Measurements from ENCODE around the gene TRAF3.

Gene TRAF3

DNA sequence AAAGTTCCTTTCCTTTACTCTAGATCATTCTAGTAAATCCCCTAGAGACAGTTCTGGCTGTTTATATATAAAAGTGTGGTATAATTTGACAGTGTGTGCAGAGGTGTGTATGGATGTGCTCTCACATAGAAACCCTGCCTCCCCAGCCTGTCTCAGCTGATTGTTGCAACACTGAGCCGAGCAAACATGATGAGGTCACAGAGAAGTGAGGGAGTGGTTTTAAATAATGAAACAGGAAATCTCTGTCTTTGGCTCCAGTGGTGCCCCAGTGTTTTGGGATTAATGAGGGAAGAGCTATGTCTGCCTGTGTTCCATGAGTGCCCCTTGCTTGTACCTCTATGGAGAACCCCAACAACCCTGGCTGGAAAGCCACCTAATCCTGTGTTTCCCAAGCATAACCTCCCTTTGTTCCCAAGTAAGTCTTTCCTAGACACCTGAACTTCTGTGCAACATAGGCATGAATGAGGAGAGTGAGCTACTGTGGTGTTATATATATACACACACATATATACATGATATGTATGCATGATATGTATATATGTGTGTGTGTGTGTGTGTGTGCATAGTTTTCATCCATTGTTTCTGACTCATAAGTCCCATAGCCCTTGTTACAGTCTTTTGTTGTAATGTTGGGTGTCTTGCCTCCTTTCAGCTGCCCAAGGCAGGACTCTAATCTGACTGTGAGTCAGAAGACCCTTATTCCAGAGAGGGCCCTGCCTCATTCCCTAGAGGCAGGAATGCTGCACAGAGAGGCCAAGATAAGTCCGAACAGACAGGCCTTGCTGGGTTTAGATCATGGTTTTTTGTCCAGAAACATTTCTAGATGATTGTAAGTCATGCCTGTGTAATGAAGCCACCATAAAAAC lies 18.0 kb downstream of the TRAF3 start:
- TF ChIP-seq, protein P1, sequence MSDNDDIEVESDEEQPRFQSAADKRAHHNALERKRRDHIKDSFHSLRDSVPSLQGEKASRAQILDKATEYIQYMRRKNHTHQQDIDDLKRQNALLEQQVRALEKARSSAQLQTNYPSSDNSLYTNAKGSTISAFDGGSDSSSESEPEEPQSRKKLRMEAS (IDR thresholded peaks at IDR 0.05) = no peak
- TF ChIP-seq CEBPB (IDR thresholded peaks at IDR 0.05) = peak; percentile 94
- TF ChIP-seq RAD21 (IDR thresholded peaks at IDR 0.05; ENCODE audit: low read depth) = no peak
- no peak for TF ChIP-seq TCF12 (IDR thresholded peaks at IDR 0.05; ENCODE audit: low read depth)
- TF ChIP-seq CREB1 (IDR thresholded peaks at IDR 0.05; ENCODE audit: low read depth) = no peak

DNA sequence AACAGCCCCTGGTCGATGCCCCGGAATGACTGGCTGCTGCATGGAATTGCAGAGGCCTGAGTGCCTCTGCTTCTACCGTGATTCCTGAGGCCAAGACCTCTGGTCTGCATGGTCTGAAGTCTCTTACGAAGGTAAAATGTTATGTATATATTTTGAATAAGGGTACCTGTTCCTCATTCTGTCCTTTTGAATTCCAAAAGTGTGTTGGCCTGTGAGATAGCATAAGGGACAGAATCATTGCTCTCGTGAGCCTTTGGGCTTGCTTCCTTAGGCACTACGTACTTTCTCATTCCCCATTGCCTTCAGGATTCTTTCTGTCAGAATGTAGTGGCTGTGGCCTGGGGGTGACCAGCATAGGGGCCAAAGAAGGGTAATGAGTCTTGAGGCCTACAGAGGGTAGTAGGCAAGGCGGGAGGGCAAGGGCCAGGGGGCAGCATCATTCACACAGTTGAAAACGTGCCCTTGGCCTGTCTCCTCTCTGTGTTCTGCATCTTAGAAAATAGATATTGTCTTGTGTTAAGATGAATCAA lies 19.5 kb downstream of the TRAF3 start:
- no peak for TF ChIP-seq RAD21 (IDR thresholded peaks at IDR 0.05; ENCODE audit: low read depth)
- TF ChIP-seq CEBPB (IDR thresholded peaks at IDR 0.05) = no peak
- TF ChIP-seq, protein P2, sequence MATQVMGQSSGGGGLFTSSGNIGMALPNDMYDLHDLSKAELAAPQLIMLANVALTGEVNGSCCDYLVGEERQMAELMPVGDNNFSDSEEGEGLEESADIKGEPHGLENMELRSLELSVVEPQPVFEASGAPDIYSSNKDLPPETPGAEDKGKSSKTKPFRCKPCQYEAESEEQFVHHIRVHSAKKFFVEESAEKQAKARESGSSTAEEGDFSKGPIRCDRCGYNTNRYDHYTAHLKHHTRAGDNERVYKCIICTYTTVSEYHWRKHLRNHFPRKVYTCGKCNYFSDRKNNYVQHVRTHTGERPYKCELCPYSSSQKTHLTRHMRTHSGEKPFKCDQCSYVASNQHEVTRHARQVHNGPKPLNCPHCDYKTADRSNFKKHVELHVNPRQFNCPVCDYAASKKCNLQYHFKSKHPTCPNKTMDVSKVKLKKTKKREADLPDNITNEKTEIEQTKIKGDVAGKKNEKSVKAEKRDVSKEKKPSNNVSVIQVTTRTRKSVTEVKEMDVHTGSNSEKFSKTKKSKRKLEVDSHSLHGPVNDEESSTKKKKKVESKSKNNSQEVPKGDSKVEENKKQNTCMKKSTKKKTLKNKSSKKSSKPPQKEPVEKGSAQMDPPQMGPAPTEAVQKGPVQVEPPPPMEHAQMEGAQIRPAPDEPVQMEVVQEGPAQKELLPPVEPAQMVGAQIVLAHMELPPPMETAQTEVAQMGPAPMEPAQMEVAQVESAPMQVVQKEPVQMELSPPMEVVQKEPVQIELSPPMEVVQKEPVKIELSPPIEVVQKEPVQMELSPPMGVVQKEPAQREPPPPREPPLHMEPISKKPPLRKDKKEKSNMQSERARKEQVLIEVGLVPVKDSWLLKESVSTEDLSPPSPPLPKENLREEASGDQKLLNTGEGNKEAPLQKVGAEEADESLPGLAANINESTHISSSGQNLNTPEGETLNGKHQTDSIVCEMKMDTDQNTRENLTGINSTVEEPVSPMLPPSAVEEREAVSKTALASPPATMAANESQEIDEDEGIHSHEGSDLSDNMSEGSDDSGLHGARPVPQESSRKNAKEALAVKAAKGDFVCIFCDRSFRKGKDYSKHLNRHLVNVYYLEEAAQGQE (IDR thresholded peaks at IDR 0.05; ENCODE audit: low read depth) = no peak

DNA sequence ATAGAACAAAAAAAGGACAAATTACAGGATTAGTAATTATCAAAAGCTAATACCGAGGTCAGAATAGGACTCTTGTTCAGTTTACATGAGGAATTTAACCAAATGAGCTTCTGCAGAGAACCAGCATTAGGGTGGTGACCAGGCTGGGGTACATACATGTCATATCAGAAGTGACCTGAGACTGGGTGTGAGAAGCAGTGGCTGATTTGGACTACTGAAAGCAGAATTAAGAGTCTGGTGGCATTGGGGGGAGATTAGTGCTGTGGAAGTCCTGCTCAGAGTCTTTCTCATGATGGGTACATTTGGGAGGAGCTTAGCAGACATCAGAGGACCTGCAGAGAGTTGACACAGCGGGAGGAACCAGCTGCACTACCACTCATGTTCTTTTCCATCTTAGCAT lies 21.7 kb downstream of the TRAF3 start:
- TF ChIP-seq, protein P1 (IDR thresholded peaks at IDR 0.05) = no peak
- TF ChIP-seq EP300 (IDR thresholded peaks at IDR 0.05; ENCODE audit: borderline replicate concordance) = no peak
- TF ChIP-seq, protein P2 (IDR thresholded peaks at IDR 0.05; ENCODE audit: low read depth) = no peak
- no peak for TF ChIP-seq CEBPB (IDR thresholded peaks at IDR 0.05)
- no peak for TF ChIP-seq TEAD4 (IDR thresholded peaks at IDR 0.05)
- no peak for TF ChIP-seq TAF1 (IDR thresholded peaks at IDR 0.05; ENCODE audit: low read depth)
- TF ChIP-seq, protein P3, sequence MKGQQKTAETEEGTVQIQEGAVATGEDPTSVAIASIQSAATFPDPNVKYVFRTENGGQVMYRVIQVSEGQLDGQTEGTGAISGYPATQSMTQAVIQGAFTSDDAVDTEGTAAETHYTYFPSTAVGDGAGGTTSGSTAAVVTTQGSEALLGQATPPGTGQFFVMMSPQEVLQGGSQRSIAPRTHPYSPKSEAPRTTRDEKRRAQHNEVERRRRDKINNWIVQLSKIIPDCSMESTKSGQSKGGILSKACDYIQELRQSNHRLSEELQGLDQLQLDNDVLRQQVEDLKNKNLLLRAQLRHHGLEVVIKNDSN (IDR thresholded peaks at IDR 0.05) = no peak
- no peak for TF ChIP-seq RAD21 (IDR thresholded peaks at IDR 0.05; ENCODE audit: low read depth)
- no peak for TF ChIP-seq FOXM1 (IDR thresholded peaks at IDR 0.05; ENCODE audit: borderline replicate concordance, low read depth)
- no peak for TF ChIP-seq NFIC (IDR thresholded peaks at IDR 0.05)
- TF ChIP-seq YY1 (IDR thresholded peaks at IDR 0.05; ENCODE audit: low read depth) = no peak
- no peak for TF ChIP-seq EGR1 (IDR thresholded peaks at IDR 0.05)
- TF ChIP-seq TCF12 (IDR thresholded peaks at IDR 0.05; ENCODE audit: low read depth) = no peak
- TF ChIP-seq ZBTB7A (IDR thresholded peaks at IDR 0.05; ENCODE audit: low read depth) = no peak
- TF ChIP-seq CREB1 (IDR thresholded peaks at IDR 0.05; ENCODE audit: low read depth) = no peak

DNA sequence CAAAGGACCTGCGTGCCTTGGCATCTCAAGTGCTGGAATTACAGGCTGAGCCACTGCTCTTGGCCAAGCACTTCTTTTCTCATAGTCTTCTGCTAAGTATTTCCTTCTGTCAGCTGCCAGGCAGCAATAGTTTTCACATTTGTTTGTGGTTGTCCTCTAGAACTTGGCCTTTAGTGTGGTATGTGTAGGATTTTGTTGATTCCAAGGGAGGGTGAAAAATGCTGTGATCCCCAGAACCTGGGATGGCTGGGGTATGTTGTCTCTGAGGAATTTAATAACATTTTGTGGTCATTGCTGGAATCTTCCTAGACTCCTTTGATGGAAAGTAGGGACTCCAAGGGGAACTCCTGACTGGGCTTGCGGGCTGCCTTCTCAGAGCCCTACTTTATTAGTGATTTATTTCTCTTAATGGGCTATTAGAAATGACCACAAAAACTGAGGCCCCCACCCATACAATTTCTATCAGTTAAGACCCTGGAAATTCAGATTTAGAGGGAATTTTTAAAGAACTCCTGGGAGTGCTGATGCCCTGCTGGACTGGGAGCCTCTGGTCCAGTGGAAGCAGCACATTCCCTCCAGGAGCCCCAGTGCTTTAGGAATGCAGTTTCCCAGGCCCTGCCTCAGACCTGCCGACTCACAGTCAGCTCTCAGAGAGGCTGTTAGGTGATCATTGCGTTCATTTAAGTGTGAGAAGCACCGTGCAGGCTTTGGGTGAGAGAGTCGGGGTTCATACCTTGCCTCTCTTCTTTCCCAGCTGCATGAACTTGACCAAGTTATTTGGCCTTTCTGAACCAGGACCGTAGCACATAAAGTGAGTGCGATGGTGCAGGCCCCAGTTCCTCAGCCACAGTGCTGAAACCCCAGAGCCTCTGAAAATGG lies 22.7 kb downstream of the TRAF3 start:
- TF ChIP-seq CEBPB (IDR thresholded peaks at IDR 0.05) = no peak
- no peak for TF ChIP-seq RAD21 (IDR thresholded peaks at IDR 0.05; ENCODE audit: low read depth)

DNA sequence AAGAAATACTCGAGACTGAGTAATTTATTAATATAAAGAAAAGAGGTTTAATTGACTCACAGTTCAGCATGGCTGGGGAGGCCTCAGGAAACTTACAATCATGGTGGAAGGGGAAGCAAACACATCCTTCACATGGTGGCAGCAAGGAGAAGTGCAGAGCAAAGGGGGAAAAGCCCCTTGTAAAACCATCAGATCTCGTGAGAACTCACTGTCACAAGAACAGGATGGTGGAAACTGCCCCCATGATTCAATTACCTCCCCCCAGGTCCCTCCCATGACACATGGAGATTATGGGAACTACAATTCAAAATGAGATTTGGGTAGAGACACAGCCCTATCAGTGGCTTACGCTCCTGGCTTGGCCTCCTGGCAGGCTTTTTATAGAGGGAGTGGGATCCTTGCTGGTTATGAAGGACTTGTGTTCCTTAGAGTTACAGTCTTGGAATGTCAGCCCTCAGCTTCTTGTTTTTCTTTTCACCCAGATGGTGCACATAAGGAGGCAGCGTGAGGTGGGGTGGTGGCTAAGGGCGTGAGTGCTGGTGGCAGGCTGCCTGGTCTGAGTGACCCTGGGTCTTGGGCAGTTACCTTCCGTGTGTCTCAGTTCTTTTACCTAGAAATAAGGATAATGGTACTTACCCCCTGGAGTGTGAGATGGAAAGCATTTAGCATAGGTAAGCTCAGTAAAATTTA lies 25.7 kb downstream of the TRAF3 start:
- TF ChIP-seq EP300 (IDR thresholded peaks at IDR 0.05; ENCODE audit: borderline replicate concordance) = no peak
- no peak for TF ChIP-seq NFIC (IDR thresholded peaks at IDR 0.05)
- TF ChIP-seq, protein P1 (IDR thresholded peaks at IDR 0.05) = no peak
- TF ChIP-seq TCF12 (IDR thresholded peaks at IDR 0.05; ENCODE audit: low read depth) = no peak
- TF ChIP-seq EGR1 (IDR thresholded peaks at IDR 0.05) = no peak
- no peak for TF ChIP-seq TAF1 (IDR thresholded peaks at IDR 0.05; ENCODE audit: low read depth)
- TF ChIP-seq TEAD4 (IDR thresholded peaks at IDR 0.05) = no peak
- no peak for TF ChIP-seq ZBTB7A (IDR thresholded peaks at IDR 0.05; ENCODE audit: low read depth)
- TF ChIP-seq, protein P3 (IDR thresholded peaks at IDR 0.05) = no peak
- TF ChIP-seq FOXM1 (IDR thresholded peaks at IDR 0.05; ENCODE audit: borderline replicate concordance, low read depth) = no peak
- TF ChIP-seq CREB1 (IDR thresholded peaks at IDR 0.05; ENCODE audit: low read depth) = no peak
- TF ChIP-seq YY1 (IDR thresholded peaks at IDR 0.05; ENCODE audit: low read depth) = no peak
- TF ChIP-seq RAD21 (IDR thresholded peaks at IDR 0.05; ENCODE audit: low read depth) = no peak
- no peak for TF ChIP-seq CEBPB (IDR thresholded peaks at IDR 0.05)
- TF ChIP-seq, protein P2 (IDR thresholded peaks at IDR 0.05; ENCODE audit: low read depth) = no peak
